Fibroblast of mammary gland (primary cell): Measurements from ENCODE around the gene BAZ2A.

Source experiments
- DNase-seq: peaks from one replicate; pipeline ENCODE4 v3.0.0-alpha.2; 2010; ENCODE audit warnings: low read depth
- H3K4me3 ChIP-seq: 2 replicates; pipeline ENCODE4 v1.5.1; 2011; ENCODE audit warnings: low read depth, mild to moderate bottlenecking, low read length, moderate library complexity; ENCODE audit not compliant: control insufficient read depth
- TF ChIP-seq, protein P1 (sequence below): conservative IDR thresholded peaks from 2 replicates; pipeline ENCODE4 v1.5.1; 2011; ENCODE audit warnings: low read depth, low read length, inconsistent platforms; ENCODE audit not compliant: control insufficient read depth, insufficient read depth

Gene BAZ2A

GRCh38 chr12:56629459-56630179 is 507 bp downstream of the BAZ2A start:
- peak overlapping the region; percentile 92 for H3K4me3 ChIP-seq
- TF ChIP-seq, protein P1, sequence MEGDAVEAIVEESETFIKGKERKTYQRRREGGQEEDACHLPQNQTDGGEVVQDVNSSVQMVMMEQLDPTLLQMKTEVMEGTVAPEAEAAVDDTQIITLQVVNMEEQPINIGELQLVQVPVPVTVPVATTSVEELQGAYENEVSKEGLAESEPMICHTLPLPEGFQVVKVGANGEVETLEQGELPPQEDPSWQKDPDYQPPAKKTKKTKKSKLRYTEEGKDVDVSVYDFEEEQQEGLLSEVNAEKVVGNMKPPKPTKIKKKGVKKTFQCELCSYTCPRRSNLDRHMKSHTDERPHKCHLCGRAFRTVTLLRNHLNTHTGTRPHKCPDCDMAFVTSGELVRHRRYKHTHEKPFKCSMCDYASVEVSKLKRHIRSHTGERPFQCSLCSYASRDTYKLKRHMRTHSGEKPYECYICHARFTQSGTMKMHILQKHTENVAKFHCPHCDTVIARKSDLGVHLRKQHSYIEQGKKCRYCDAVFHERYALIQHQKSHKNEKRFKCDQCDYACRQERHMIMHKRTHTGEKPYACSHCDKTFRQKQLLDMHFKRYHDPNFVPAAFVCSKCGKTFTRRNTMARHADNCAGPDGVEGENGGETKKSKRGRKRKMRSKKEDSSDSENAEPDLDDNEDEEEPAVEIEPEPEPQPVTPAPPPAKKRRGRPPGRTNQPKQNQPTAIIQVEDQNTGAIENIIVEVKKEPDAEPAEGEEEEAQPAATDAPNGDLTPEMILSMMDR = no peak
- no peak for DNase-seq

- TF ChIP-seq, protein P1 = no peak
- peak overlapping the region; percentile 92 for H3K4me3 ChIP-seq
- DNase-seq = peak; percentile 84
These were observed 1.3 kb downstream of the BAZ2A start for GRCh38 chr12:56628671-56629458.

DNA sequence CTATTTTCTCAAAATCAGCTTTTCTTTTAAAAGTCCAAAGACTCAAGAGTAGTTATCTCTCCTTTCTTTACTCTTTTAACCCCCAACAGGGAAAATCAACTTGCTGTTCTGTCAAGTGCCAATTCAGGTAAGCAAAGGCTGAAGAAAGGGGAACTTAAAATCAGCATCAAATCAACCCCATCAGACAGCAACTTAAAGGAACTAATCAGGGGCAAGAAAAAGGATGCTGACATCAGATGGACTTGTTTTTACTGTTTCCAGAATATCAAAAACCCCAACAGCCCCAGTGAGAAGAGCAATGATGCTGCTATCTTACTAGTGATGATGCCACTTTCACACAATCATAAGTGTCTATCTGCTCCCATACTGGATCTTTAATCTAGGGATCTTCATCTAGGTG is 3.4 kb downstream of the BAZ2A start:
- TF ChIP-seq, protein P1 = no peak
- DNase-seq = no peak
- no peak overlapping the region for H3K4me3 ChIP-seq

DNA sequence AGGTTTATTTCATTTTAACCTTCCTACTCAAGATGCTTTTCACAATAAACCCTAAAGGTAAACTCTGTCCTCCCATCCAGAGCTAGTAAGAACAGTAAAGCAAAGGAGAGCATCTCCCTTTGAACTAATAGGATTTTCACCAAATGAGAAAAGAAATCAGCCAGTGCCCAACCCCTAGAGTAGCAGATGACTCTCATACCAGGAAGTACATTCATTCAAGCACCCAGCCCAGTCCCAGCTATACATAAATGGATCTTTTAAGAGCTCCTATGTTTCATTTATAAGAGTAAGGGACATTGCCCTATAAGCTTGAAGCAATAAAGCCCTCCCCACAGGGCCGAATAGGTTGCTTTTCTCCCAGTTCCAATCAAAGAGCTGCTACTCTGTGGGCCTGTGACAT is 7.6 kb downstream of the BAZ2A start:
- TF ChIP-seq, protein P1 = no peak
- no peak overlapping the region for H3K4me3 ChIP-seq
- no peak for DNase-seq

- TF ChIP-seq, protein P1 = no peak
- no peak for DNase-seq
- no peak overlapping the region for H3K4me3 ChIP-seq
These were observed 13.2 kb downstream of the BAZ2A start for GRCh38 chr12:56616925-56617324.

DNA sequence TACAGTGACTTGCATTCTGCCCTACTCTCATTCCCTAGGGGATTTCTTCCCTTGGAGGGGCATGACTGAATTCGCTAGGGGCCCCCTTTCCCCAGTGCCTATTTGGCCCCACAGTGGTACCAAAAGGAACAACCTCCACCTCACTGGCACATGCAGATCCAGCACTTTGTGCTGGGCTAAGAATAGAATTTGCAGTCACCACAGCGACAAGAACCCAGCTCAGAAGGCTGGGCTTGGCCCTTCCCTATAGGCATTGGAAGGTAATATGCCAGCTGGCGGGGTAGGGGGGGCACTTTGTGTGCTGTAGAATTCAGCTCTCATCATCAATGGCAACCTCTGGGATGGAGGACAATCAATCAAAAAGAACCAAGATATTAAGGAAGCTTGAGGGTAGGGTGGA is 13.9 kb downstream of the BAZ2A start:
- no peak overlapping the region for H3K4me3 ChIP-seq
- TF ChIP-seq, protein P1 = no peak
- no peak for DNase-seq
